Osteocyte (in vitro differentiated cells): Measurements from ENCODE around the gene INSYN1. TPM values are rescaled to one million over a fixed set of nuclear protein-coding genes. Genes with fewer than 3 reads are reported as not detected.

ENCODE experiments used
- DNase-seq: peaks from one replicate; pipeline ENCODE4 v3.0.0; 2021; ENCODE audit warnings: mixed read lengths; ENCODE audit not compliant: unreplicated experiment; ENCODE audit errors: extremely low spot score
- H3K27ac Mint-ChIP-seq: one replicate; pipeline ENCODE4 v1.8.0; 2021; ENCODE audit warnings: mild to moderate bottlenecking, mixed read lengths; ENCODE audit not compliant: unreplicated experiment
- H3K27me3 Mint-ChIP-seq: one replicate; pipeline ENCODE4 v1.8.0; 2021; ENCODE audit warnings: mixed read lengths; ENCODE audit not compliant: unreplicated experiment
- H3K36me3 Mint-ChIP-seq: one replicate; pipeline ENCODE4 v1.8.0; 2021; ENCODE audit warnings: mixed read lengths; ENCODE audit not compliant: unreplicated experiment
- H3K4me1 Mint-ChIP-seq: one replicate; pipeline ENCODE4 v1.8.0; 2021; ENCODE audit warnings: mixed read lengths; ENCODE audit not compliant: unreplicated experiment
- H3K4me3 Mint-ChIP-seq: one replicate; pipeline ENCODE4 v1.8.0; 2021; ENCODE audit warnings: mild to moderate bottlenecking, moderate library complexity, mixed read lengths; ENCODE audit not compliant: unreplicated experiment
- H3K9me3 Mint-ChIP-seq: one replicate; pipeline ENCODE4 v1.8.0; 2021; ENCODE audit warnings: mixed read lengths; ENCODE audit not compliant: unreplicated experiment
- total RNA-seq: library from RNA; stranded (reverse); gene quantifications from 2 replicates; pipeline ENCODE4 v1.2.1, GENCODE V29; 2021
- TF ChIP-seq, protein P1 (sequence below): fragments of 200-600 bp; sonication (generic); IDR thresholded peaks from 2 replicates; pipeline ENCODE4 v1.5.0; 2021; ENCODE audit warnings: antibody characterized with exemption, mild to moderate bottlenecking, moderate library complexity

INSYN1 gene
- total RNA-seq, 1 donor from 2014 or later, result 8.0 TPM

GRCh38 chr15:73756947-73757513, 3.9 kb upstream of the INSYN1 start:
- TF ChIP-seq, protein P1, sequence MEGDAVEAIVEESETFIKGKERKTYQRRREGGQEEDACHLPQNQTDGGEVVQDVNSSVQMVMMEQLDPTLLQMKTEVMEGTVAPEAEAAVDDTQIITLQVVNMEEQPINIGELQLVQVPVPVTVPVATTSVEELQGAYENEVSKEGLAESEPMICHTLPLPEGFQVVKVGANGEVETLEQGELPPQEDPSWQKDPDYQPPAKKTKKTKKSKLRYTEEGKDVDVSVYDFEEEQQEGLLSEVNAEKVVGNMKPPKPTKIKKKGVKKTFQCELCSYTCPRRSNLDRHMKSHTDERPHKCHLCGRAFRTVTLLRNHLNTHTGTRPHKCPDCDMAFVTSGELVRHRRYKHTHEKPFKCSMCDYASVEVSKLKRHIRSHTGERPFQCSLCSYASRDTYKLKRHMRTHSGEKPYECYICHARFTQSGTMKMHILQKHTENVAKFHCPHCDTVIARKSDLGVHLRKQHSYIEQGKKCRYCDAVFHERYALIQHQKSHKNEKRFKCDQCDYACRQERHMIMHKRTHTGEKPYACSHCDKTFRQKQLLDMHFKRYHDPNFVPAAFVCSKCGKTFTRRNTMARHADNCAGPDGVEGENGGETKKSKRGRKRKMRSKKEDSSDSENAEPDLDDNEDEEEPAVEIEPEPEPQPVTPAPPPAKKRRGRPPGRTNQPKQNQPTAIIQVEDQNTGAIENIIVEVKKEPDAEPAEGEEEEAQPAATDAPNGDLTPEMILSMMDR, result no peak
- H3K4me3 Mint-ChIP-seq, result no peak overlapping the region
- no peak for DNase-seq

GRCh38 chr15:73756390-73756789, 3.2 kb upstream of the INSYN1 start:
- DNase-seq, result no peak
- H3K36me3 Mint-ChIP-seq, result no peaks in the 10 kb centered on the region
- TF ChIP-seq, protein P1, result no peak

More at GRCh38 chr15:73756947-73757513, 3.9 kb upstream of the INSYN1 start:
- H3K9me3 Mint-ChIP-seq, result no peaks in the 10 kb centered on the region
- no peak overlapping the region for H3K27ac Mint-ChIP-seq
- no peaks in the 10 kb centered on the region for H3K4me1 Mint-ChIP-seq
- H3K27me3 Mint-ChIP-seq, result peaks cover 12% of the 10 kb centered on the region
- no peaks in the 10 kb centered on the region for H3K36me3 Mint-ChIP-seq

DNA sequence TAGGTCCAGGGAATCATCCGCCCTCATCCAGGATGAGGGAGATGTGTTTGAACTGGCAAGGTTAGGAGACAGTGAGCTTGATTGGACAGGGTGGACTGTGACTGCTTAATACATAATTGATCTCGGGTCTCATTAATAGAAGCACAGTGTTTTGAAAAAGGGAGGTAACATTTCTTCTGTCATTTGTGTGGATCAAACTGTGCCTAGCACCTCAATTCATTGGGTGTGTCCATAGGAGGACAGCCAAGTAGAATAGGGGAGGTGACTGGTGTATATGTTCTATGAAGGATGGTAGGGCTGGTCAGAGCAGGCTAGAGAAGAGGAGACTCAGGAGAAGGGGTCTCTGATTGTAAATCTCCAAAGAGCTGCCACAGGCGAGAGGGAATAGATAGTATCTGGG, 2.8 kb upstream of the INSYN1 start:
- peaks cover 3% of the 10 kb centered on the region for H3K4me1 Mint-ChIP-seq
- no peak overlapping the region for H3K27ac Mint-ChIP-seq
- no peak overlapping the region for H3K4me3 Mint-ChIP-seq
- no peaks in the 10 kb centered on the region for H3K9me3 Mint-ChIP-seq
- no peak for DNase-seq
- H3K27me3 Mint-ChIP-seq, result peaks cover 12% of the 10 kb centered on the region
- no peaks in the 10 kb centered on the region for H3K36me3 Mint-ChIP-seq
- TF ChIP-seq, protein P1, result no peak

More at GRCh38 chr15:73756390-73756789, 3.2 kb upstream of the INSYN1 start:
- no peak overlapping the region for H3K27ac Mint-ChIP-seq
- H3K4me3 Mint-ChIP-seq, result no peak overlapping the region
- peaks cover 1% of the 10 kb centered on the region for H3K4me1 Mint-ChIP-seq
- peaks cover 12% of the 10 kb centered on the region for H3K27me3 Mint-ChIP-seq
- no peaks in the 10 kb centered on the region for H3K9me3 Mint-ChIP-seq

GRCh38 chr15:73755481-73755880, 2.3 kb upstream of the INSYN1 start:
- no peak overlapping the region for H3K27ac Mint-ChIP-seq
- H3K9me3 Mint-ChIP-seq, result no peaks in the 10 kb centered on the region
- H3K4me3 Mint-ChIP-seq, result no peak overlapping the region
- TF ChIP-seq, protein P1, result no peak
- peaks cover 3% of the 10 kb centered on the region for H3K4me1 Mint-ChIP-seq
- H3K27me3 Mint-ChIP-seq, result peaks cover 12% of the 10 kb centered on the region
- no peak for DNase-seq
- H3K36me3 Mint-ChIP-seq, result no peaks in the 10 kb centered on the region

DNA sequence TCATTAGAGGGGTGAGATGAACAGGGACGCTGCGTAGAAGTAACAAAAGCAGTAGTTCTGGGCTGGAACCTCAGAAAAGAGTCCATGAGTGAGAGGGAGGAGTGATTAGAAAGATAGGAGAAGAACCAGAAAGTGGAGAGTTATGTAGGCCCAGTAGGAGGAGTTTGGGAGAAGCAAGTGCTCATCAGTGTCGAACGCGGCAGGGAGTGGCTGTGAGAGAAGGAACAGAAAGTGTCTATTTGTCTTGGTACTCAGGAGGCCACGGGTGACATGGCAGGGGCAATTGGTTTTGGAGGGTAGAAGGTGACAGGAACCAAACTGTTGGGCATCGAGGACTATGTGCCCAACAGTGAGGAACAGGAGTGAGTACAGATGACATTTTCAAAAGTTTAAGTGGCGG, 1.3 kb upstream of the INSYN1 start:
- TF ChIP-seq, protein P1, result no peak
- Mint-ChIP-seq H3K4me3 (no peak overlapping the region), H3K4me1 (peaks cover 3% of the 10 kb centered on the region), H3K27ac (no peak overlapping the region), H3K9me3 (no peaks in the 10 kb centered on the region), H3K27me3 (peaks cover 12% of the 10 kb centered on the region), H3K36me3 (no peaks in the 10 kb centered on the region)
- no peak for DNase-seq
